Liver (tissue), 9 donors: ENCODE data around the gene PLEKHM2. TPM values are rescaled to one million over a fixed set of nuclear protein-coding genes. Genes with fewer than 3 reads are reported as not detected.

ENCODE experiments used
- DNase-seq: peaks from one replicate; pipeline ENCODE4 v3.0.0-alpha.2; 2017; ENCODE audit warnings: low spot score
- H3K27ac ChIP-seq, 2 donors: one replicate each; pipeline ENCODE4 v1.7.0; 2013; ENCODE audit warnings: inconsistent platforms in 2 of 2, low read length in 2 of 2, control low read depth in 1 of 2, low read depth in 1 of 2, mild to moderate bottlenecking in 1 of 2
- H3K27me3 ChIP-seq, 4 donors: one replicate each; pipeline versions ENCODE4 v1.6.1 to v1.7.0; 2013; ENCODE audit warnings: low read length in 3 of 4, inconsistent platforms in 1 of 4, mild to moderate bottlenecking in 1 of 4, moderate library complexity in 1 of 4; ENCODE audit not compliant: control insufficient read depth in 4 of 4, insufficient read depth in 4 of 4
- H3K36me3 ChIP-seq, 4 donors: one replicate each; pipeline versions ENCODE4 v1.6.1 to v1.7.0; 2013; ENCODE audit warnings: low read length in 3 of 4, mild to moderate bottlenecking in 3 of 4, low read depth in 1 of 4, moderate library complexity in 1 of 4; ENCODE audit not compliant: control insufficient read depth in 4 of 4, insufficient read depth in 3 of 4
- H3K4me1 ChIP-seq, 4 donors: one replicate each; pipeline versions ENCODE4 v1.6.1 to v1.7.0; 2013; ENCODE audit warnings: low read length in 3 of 4, mild to moderate bottlenecking in 3 of 4, moderate library complexity in 1 of 4; ENCODE audit not compliant: control insufficient read depth in 4 of 4, insufficient read depth in 4 of 4
- H3K4me3 ChIP-seq, 3 donors: one replicate each; pipeline versions ENCODE4 v1.6.1 to v1.7.0; 2013; ENCODE audit warnings: low read length in 3 of 3, control low read depth in 1 of 3, low read depth in 1 of 3, mild to moderate bottlenecking in 1 of 3
- H3K9ac ChIP-seq, 2 donors: one replicate each; pipeline ENCODE4 v1.7.0; 2013; ENCODE audit warnings: low read length in 2 of 2, mild to moderate bottlenecking in 2 of 2, moderate library complexity in 2 of 2, control low read depth in 1 of 2, low read depth in 1 of 2
- H3K9me3 ChIP-seq, 4 donors: one replicate each; pipeline versions ENCODE4 v1.6.1 to v1.7.0; 2013; ENCODE audit warnings: low read length in 3 of 4; ENCODE audit not compliant: control insufficient read depth in 4 of 4
- ATF3 ChIP-seq: IDR thresholded peaks from 2 replicates; pipeline ENCODE4 v1.6.1; 2016; ENCODE audit warnings: antibody characterized with exemption
- CTCF ChIP-seq: fragments of 150-350 bp; IDR thresholded peaks from 2 replicates; pipeline ENCODE4 v1.5.1; 2017; ENCODE audit warnings: improper control_type of control experiment, low read depth, low read length; ENCODE audit not compliant: missing input control
- EGR1 ChIP-seq, 2 donors: IDR thresholded peaks; 2 replicates each; pipeline ENCODE4 v1.6.1; 2016 to 2018; ENCODE audit warnings: antibody characterized with exemption in 2 of 2, low read depth in 2 of 2
- FOXA1 ChIP-seq: IDR thresholded peaks from 2 replicates; pipeline ENCODE4 v1.6.1; 2016; ENCODE audit warnings: antibody characterized with exemption
- FOXA2 ChIP-seq: IDR thresholded peaks from 2 replicates; pipeline ENCODE4 v1.6.1; 2016; ENCODE audit warnings: antibody characterized with exemption
- GABPA ChIP-seq, 2 donors: IDR thresholded peaks in 1 of 2; conservative IDR thresholded peaks in 1 of 2; 2 replicates each; pipeline ENCODE4 v1.6.1; 2016; ENCODE audit warnings: antibody characterized with exemption in 2 of 2, mild to moderate bottlenecking in 1 of 2, moderate library complexity in 1 of 2
- HNF4A ChIP-seq, 2 donors: conservative IDR thresholded peaks; 2 replicates each; pipeline ENCODE4 v1.6.1; 2016; ENCODE audit warnings: antibody characterized with exemption in 2 of 2, mild to moderate bottlenecking in 2 of 2
- HNF4G ChIP-seq: IDR thresholded peaks from 2 replicates; pipeline ENCODE4 v1.6.1; 2016; ENCODE audit warnings: antibody characterized with exemption
- JUND ChIP-seq, 2 donors: IDR thresholded peaks; 2 replicates each; pipeline ENCODE4 v1.6.1; 2016; ENCODE audit warnings: antibody characterized with exemption in 2 of 2
- MAX ChIP-seq: IDR thresholded peaks from 2 replicates; pipeline ENCODE4 v1.6.1; 2016; ENCODE audit warnings: antibody characterized with exemption
- NR2F2 ChIP-seq: IDR thresholded peaks from 2 replicates; pipeline ENCODE4 v1.6.1; 2016; ENCODE audit warnings: antibody characterized with exemption
- RAD21 ChIP-seq, 2 donors: IDR thresholded peaks; 2 replicates each; pipeline ENCODE4 v1.6.1; 2016; ENCODE audit warnings: antibody characterized with exemption in 2 of 2, mild to moderate bottlenecking in 2 of 2
- REST ChIP-seq: IDR thresholded peaks from 2 replicates; pipeline ENCODE4 v1.6.1; 2016; ENCODE audit warnings: antibody characterized with exemption, mild to moderate bottlenecking
- SP1 ChIP-seq: IDR thresholded peaks from 2 replicates; pipeline ENCODE4 v1.6.1; 2018; ENCODE audit warnings: antibody characterized with exemption, mild to moderate bottlenecking
- YY1 ChIP-seq: IDR thresholded peaks from 2 replicates; pipeline ENCODE4 v1.6.1; 2016; ENCODE audit warnings: antibody characterized with exemption, mild to moderate bottlenecking
- ZBTB33 ChIP-seq: IDR thresholded peaks from 2 replicates; pipeline ENCODE4 v1.6.1; 2016; ENCODE audit warnings: antibody characterized with exemption
- WGBS: extraction: QIAGEN DNeasy Blood & Tissue Kit; methylation state at CpG from one replicate; pipeline ENCODE4 v1.1.7; 2013; 5-methylcytosine and 5-hydroxymethylcytosine counted together
- polyA plus RNA-seq, 2 donors: library from polyadenylated mRNA; stranded (reverse) in 1 of 2; unstranded in 1 of 2; fragments of 200-250 nt in 1 of 2; fragments of >200 nt in 1 of 2; fragmentation: Nextera tagmentation in 1 of 2; extraction: Ambion mirVana in 1 of 2; gene quantifications; one replicate each; pipeline versions ENCODE4 v1.2.1 to v1.2.3, GENCODE V29; 2013 to 2015
- total RNA-seq, 2 donors: library from RNA; depleted of rRNA; stranded (reverse); fragments of >200 nt; gene quantifications; one replicate each; pipeline ENCODE4 v1.2.3, GENCODE V29; 2014
- donor health status: healthy.
- donor health status: healthy.
- donor health status: healthy.
- donor health status: healthy.
- donor health status: healthy.

PLEKHM2 gene
- total and polyA plus RNA-seq, 4 donors = 4.1 to 22.6 (median 17.0) TPM

- no peak overlapping the region for H3K4me3 ChIP-seq
- H3K36me3 ChIP-seq = no peaks in the 10 kb centered on the region
- H3K9me3 ChIP-seq = no peaks in the 10 kb centered on the region
- peaks cover 0 to 3% (median under 1%) of the 10 kb centered on the region in 4 donors for H3K4me1 ChIP-seq
- H3K27ac ChIP-seq = no peak overlapping the region
- H3K9ac ChIP-seq = no peak overlapping the region
- no peak for TF ChIP-seq EGR1 (IDR thresholded peaks at IDR 0.05; ENCODE audit: low read depth in 2 of 2)
- TF ChIP-seq RAD21 (IDR thresholded peaks at IDR 0.05) = no peak
- TF ChIP-seq ATF3 = no peak
- no peak for TF ChIP-seq ZBTB33
- H3K27me3 ChIP-seq = no peaks in the 10 kb centered on the region
- no peak for DNase-seq
- WGBS = 92% methylated on average over 10 of the region's 10 CpGs
Measured at GRCh38 chr1:15753776-15754175, 69.7 kb downstream of the PLEKHM2 start.

GRCh38 chr1:15755021-15755645, 71.0 kb downstream of the PLEKHM2 start:
- 90% methylated on average over 2 of the region's 2 CpGs for WGBS
- Histone ChIP-seq H3K27ac (no peak overlapping the region), H3K4me1 (peaks cover 0 to 6% (median 3%) of the 10 kb centered on the region in 4 donors), H3K9me3 (no peaks in the 10 kb centered on the region), H3K27me3 (no peaks in the 10 kb centered on the region), H3K36me3 (no peaks in the 10 kb centered on the region), H3K9ac (no peak overlapping the region), H3K4me3 (no peak overlapping the region)
- DNase-seq = no peak
- no peak for TF ChIP-seq NR2F2
- no peak for TF ChIP-seq MAX

GRCh38 chr1:15755646-15756040, 71.5 kb downstream of the PLEKHM2 start:
- TF ChIP-seq GABPA (IDR thresholded peaks at IDR 0.05 in 1 of 2, conservative IDR thresholded peaks at IDR 0.05 in 1 of 2) (no peak), ZBTB33 (no peak), HNF4A (conservative IDR thresholded peaks at IDR 0.05) (no peak), FOXA1 (no peak), ATF3 (no peak), SP1 (no peak), HNF4G (no peak), EGR1 (IDR thresholded peaks at IDR 0.05; ENCODE audit: low read depth in 2 of 2) (no peak), FOXA2 (no peak), RAD21 (IDR thresholded peaks at IDR 0.05) (no peak), YY1 (no peak), JUND (IDR thresholded peaks at IDR 0.05) (no peak), MAX (no peak), REST (no peak), CTCF (no peak)
- H3K9ac ChIP-seq = no peak overlapping the region
- no peaks in the 10 kb centered on the region for H3K36me3 ChIP-seq
- no peaks in the 10 kb centered on the region for H3K27me3 ChIP-seq
- peaks cover 0 to 6% (median 3%) of the 10 kb centered on the region in 4 donors for H3K4me1 ChIP-seq
- no peak overlapping the region for H3K27ac ChIP-seq
- no peak overlapping the region for H3K4me3 ChIP-seq
- H3K9me3 ChIP-seq = no peaks in the 10 kb centered on the region
- no peak for DNase-seq
- WGBS = 85% methylated on average over 4 of the region's 4 CpGs
